HEK293T (cell line): Measurements from ENCODE around the gene TCF7.

Experiments used
- FOXA1 ChIP-seq: fragments of 450-650 bp; IDR thresholded peaks from 2 replicates; pipeline ENCODE4 v1.6.1; 2016; ENCODE audit warnings: mild to moderate bottlenecking
- FOXM1 ChIP-seq: fragments of 450-650 bp; IDR thresholded peaks from 2 replicates; pipeline ENCODE4 v1.6.1; 2017; ENCODE audit warnings: mild to moderate bottlenecking, borderline replicate concordance
- HDGF ChIP-seq: fragments of 450-650 bp; IDR thresholded peaks from 2 replicates; pipeline ENCODE4 v1.6.1; 2017; ENCODE audit warnings: antibody characterized with exemption, borderline replicate concordance
- TARDBP ChIP-seq: fragments of 450-650 bp; IDR thresholded peaks from 2 replicates; pipeline ENCODE4 v1.6.1; 2016
- ZNF384 ChIP-seq: fragments of 450-650 bp; IDR thresholded peaks from 2 replicates; pipeline ENCODE4 v1.6.1; 2016
- TF ChIP-seq, protein P1 (sequence below): fragments of 450-650 bp; IDR thresholded peaks from 2 replicates; pipeline ENCODE4 v1.6.1; 2016

DNA sequence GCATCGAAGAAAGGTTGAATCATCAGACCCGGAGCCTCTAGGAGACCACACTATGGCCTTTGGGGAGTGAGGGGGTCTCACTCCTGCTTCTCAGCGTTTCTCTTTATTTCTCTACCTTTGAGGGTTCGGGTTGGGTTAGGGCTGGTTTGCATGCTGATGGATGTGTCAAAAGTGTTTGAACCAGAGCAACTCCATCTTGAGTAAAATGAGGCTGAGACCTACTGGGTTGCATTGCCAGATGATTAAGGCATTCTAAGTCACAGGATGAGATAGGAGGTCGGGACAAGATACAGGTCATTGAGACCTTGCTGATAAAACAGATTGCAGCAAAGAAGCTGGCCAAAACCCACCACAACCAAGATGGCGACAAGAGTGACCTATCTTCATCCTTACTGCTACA is 44.9 kb upstream of the TCF7 start:
- TF ChIP-seq FOXA1, result no peak
- no peak for TF ChIP-seq ZNF384
- TF ChIP-seq, protein P1, sequence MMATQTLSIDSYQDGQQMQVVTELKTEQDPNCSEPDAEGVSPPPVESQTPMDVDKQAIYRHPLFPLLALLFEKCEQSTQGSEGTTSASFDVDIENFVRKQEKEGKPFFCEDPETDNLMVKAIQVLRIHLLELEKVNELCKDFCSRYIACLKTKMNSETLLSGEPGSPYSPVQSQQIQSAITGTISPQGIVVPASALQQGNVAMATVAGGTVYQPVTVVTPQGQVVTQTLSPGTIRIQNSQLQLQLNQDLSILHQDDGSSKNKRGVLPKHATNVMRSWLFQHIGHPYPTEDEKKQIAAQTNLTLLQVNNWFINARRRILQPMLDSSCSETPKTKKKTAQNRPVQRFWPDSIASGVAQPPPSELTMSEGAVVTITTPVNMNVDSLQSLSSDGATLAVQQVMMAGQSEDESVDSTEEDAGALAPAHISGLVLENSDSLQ, result no peak
- TF ChIP-seq FOXM1, result no peak
- no peak for TF ChIP-seq HDGF
- no peak for TF ChIP-seq TARDBP
